ENCODE data around the gene TJP1.
A peak's percentile ranks its signal among the peaks of the same experiment; 100 is the strongest.
"Not testable (repeated sequence)": the region's sequence is repeated elsewhere in the genome, so short reads cannot be mapped to it uniquely, and the experiment has no call there.

The TJP1 gene

DNA sequence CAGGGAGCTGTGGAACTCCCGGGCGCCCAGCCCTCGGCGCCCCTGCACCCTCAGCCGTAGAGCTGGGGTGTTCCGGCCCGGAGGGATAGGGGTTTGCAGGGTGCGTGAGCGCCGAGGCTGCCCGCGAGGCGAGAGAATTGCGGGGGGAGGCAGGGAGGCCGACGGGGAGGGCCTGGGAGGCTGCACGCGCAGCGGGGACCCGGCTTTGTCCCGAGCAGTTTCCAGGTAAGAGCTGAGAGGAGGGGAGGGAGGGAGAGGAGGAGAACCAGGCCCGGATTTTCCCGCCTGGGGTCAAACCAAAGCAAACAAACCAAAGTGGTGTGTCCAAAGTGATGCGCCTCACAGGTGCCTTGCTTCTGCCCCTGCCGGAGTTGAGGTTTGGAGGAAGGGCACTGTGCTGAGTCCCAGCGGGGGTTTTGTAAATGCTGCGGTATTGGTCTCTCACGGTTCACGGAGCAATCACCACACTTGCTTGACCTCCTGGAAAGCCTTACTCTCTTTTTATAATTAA lies 146.4 kb downstream of the TJP1 start:
- no peak for DNase-seq (ENCODE audit: low read depth in 1 of 2, low spot score in 1 of 2)
- in situ Hi-C loops (cut with HindIII; ENCODE audit: low pct_unique_long_range_greater_than_20kb, low sequenced_read_pairs): no loop called here
- TF ChIP-seq JUND (IDR thresholded peaks at IDR 0.05; ENCODE audit: low read depth): no peak

DNA sequence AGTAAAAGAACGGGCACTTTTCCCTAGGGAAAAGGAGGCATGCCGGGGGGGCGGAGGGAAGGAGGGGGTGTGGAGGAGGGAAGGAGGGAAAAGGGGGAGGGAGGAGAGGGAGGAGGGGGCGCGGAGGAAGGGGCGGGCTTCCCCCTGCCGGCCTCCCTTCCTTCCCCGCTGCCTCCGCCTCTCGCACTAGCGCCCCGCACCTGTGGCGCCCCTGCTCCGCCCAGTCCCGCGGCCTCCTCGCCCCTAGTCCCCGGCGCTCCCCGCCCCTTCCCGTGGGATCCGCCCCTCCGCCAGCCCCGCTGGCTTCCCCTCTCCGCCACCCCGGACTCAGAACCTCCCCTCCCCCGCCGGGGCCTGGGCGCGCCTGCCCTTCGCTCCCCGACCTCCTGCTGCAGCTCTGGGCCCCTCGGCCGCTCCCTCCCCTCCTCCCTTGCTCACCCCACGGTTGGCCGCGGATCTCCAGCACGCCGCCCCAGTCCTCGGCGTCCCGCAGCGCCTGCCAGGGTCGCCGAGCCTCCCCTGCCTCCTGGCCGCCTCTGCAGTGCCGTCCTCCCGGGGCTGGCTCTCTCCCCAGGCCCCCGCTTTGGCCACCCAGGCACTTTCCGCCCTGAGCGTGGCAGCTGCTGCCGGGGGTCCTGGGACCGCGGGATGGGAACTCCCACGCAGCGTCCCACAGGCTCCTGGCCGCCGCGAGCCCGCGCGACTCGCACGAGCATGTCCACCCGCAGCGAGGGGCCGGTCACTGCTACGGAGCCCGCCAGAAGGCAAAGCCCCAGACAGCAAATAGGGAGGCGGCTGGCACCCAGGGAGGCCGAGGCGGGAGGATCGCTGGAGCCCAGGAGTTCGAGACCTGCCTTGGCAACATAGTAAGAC lies 147.4 kb downstream of the TJP1 start:
- no peak for TF ChIP-seq JUND (IDR thresholded peaks at IDR 0.05; ENCODE audit: low read depth)
- in situ Hi-C loops (cut with HindIII; ENCODE audit: low pct_unique_long_range_greater_than_20kb, low sequenced_read_pairs): no loop called here
- peak; percentile 41 to 58 for DNase-seq (ENCODE audit: low read depth in 1 of 2, low spot score in 1 of 2)

DNA sequence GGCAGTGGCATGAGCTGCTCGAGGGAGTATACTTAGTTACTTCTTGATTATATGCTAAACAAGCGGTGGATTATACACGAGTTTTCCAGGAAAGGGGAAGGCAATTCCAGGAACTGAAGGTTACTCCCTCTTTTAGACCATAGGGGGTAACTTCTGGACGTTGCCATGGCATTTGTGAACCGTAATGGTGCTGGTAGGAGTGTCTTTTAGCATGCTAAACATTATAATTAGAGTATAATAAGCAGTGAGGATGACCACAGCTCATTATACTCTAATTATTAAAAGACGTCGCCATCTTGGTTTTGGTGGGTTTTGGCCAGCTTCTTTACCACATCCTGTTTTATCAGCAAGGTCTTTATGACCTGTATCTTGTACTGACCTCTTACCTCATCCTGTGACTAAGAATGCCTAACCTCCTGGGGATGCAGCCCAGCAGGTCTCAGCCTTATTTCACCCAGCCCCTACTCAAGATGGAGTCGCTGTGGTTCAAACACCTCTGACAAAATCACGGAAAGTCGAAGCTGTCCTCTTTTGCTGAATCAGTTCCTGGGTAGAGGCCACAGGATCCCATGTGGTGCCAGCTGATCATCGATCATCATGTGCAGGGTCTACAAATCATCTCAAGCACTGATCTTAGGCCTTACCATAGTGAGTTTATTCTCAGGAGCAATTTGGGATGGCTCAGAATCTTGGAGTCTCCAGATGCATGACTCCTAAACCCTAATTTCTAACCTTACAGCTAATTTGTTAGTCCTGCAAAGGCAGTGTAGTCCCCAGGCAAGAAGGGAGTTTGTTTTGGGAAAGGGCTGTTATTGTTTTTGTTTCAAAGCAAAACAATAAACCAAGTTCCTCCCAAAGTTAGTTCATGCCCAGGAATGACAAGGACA lies 149.1 kb downstream of the TJP1 start:
- DNase-seq (ENCODE audit: low read depth in 1 of 2, low spot score in 1 of 2): no peak
- TF ChIP-seq JUND (IDR thresholded peaks at IDR 0.05; ENCODE audit: low read depth): no peak
- in situ Hi-C loops (cut with HindIII; ENCODE audit: low pct_unique_long_range_greater_than_20kb, low sequenced_read_pairs): no loop called here

DNA sequence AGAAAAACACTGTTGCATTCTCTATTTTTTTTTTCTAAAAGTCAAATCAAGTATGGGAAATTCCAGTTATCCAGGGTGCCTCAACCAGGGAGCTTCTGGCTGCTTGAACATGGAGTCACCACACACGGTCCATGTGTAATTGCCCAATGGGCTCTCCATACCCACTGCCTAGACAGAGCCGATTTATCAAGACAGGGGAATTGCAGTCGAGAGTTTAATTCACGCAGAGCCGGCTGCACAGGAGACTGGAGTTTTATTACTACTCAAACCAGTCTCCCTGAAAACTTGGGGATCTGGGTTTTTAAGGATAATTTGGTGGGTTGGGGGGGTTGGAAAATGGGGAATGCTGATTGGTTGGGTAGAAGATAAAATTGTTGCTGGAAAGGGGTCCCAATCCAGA lies 149.8 kb downstream of the TJP1 start:
- no peak for DNase-seq (ENCODE audit: low read depth in 1 of 2, low spot score in 1 of 2)
- in situ Hi-C loops (cut with HindIII; ENCODE audit: low pct_unique_long_range_greater_than_20kb, low sequenced_read_pairs): no loop called here

DNA sequence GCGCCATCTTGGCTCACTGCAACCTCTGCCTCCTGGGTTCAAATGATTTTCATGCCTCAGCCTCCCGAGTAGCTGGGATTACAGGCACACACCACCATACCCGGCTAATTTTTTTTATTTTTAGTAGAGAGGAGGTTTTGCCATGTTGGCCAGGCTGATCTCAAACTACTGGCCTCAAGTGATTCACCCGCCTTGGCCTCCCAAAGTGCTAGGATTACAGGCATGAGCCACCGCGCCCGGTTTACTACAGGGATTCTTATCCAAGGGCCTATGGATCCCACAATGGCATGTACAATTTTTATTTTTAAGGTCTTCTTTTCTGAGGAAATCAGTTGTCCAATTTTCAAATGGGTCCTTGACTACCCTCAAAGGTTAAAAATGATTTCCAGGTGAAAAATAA lies 150.2 kb downstream of the TJP1 start:
- in situ Hi-C loops (cut with HindIII; ENCODE audit: low pct_unique_long_range_greater_than_20kb, low sequenced_read_pairs); DNase-seq (ENCODE audit: low read depth in 1 of 2, low spot score in 1 of 2): not testable (repeated sequence)

More for the DNA sequence above, 149.8 kb downstream of the TJP1 start:
- no peak for TF ChIP-seq JUND (IDR thresholded peaks at IDR 0.05; ENCODE audit: low read depth)

DNA sequence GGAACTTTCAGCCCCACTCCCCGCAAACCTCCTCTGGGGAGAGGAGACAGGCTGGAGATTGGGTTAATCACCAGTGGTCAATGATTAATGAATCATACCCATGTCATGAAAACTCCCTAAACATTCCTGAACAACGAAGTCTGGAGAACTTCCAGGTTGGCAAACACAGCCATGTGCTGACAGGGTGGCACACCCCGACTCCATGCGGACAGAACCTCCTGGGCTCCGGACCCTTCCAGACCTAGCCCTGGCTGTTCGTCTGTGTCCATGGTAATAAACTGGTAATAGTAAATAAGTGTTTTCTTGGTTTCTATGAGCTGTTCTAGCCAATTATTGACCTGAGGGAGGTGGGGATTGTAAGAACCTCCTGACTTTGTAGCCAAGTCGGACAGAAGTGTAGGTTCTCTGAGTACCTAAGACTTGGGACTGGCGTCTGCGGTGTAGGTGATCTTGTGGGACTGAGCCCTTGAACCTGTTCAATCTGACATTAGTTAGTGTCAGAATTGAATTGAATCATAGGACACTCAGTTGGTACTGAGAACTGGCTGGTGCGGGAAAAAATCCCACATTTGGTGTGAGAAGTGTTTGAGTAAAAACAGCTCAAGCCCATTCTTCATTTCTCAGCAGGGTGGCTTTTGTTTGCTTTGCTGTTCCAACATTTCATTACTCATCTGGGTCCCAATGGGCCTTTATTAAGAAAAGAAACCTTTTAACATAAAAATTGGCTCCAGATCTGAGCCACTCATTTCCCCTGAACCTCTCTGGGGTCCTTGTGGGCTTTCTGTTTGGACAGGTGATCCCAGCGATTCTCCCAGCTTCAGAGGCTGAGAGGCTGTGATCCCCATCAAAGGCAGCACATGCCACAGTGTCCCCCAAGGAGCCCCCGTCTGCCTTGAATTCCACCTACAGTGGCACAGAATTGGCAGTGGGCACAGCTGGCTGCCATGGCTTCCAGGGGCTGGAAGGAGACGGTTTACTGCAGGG lies 151.0 kb downstream of the TJP1 start:
- no peak for DNase-seq (ENCODE audit: low read depth in 1 of 2, low spot score in 1 of 2)
- in situ Hi-C loops (cut with HindIII; ENCODE audit: low pct_unique_long_range_greater_than_20kb, low sequenced_read_pairs): no loop called here
- TF ChIP-seq JUND (IDR thresholded peaks at IDR 0.05; ENCODE audit: low read depth): no peak

DNA sequence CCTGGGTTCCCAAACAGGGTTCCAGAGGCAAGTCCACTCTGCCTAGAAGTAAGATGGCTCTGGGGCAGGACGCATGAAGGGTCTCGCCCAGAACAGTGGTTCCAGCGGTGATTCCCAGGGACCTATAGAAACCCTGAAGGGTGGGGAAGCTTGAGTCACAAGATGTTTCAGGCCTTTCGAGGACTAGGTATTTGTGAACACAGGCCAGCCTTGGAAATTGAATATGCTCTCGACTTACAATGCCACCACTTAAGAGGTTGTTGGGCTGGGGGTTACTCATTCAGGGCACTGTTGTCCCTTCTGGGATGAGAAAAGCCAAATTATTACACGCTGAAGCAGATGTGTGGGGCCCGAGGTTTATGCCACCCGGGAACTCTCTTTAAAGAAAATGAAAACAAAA lies 152.0 kb downstream of the TJP1 start:
- in situ Hi-C loops (cut with HindIII; ENCODE audit: low pct_unique_long_range_greater_than_20kb, low sequenced_read_pairs): no loop called here
- TF ChIP-seq JUND (IDR thresholded peaks at IDR 0.05; ENCODE audit: low read depth): no peak
- no peak for DNase-seq (ENCODE audit: low read depth in 1 of 2, low spot score in 1 of 2)

DNA sequence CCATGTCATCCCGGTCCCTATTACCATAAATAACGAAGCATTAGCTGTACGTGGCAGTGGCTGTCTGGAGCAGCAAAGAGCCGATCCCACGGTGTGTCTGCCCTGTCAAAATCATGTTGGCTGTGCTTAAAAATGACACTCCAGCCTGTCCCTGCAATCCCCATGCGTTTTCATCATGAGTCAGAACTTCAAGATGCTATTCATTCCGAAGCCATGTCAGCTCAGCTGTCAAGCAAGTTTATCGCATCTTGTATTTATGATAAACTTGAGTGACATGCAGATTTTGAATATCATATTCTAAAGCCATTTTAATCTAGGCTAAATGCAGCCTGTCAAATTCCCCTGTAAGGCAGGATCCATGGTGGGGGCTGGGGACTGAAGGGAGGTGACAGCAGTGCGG lies 152.4 kb downstream of the TJP1 start:
- no peak for DNase-seq (ENCODE audit: low read depth in 1 of 2, low spot score in 1 of 2)
- in situ Hi-C loops (cut with HindIII; ENCODE audit: low pct_unique_long_range_greater_than_20kb, low sequenced_read_pairs): no loop called here
- no peak for TF ChIP-seq JUND (IDR thresholded peaks at IDR 0.05; ENCODE audit: low read depth)

DNA sequence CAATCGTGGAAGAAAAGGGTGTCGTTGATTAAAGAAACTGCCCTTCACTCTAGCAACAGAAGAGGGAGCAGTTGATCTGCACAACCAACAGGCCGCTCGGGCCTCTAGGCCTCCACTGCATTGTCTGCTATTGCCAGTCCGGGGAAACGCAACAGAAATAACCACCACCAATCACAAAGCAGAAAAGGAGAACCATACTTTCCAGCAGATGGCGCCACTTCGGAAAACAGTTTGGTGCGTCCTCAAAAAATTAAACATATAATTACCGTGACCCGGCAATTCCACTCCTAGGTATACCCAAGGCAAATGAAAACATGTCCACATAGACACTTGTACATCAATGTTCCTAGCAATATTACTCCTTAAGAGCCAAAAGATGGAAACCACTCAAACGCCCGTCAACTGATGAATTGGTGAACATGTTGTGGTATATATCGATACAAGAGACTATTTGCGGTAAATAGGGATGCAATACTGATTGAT lies 154.1 kb downstream of the TJP1 start:
- in situ Hi-C loops (cut with HindIII; ENCODE audit: low pct_unique_long_range_greater_than_20kb, low sequenced_read_pairs): no loop called here
- no peak for TF ChIP-seq JUND (IDR thresholded peaks at IDR 0.05; ENCODE audit: low read depth)
- peak; percentile 51 to 93 for DNase-seq (ENCODE audit: low read depth in 1 of 2, low spot score in 1 of 2)

DNA sequence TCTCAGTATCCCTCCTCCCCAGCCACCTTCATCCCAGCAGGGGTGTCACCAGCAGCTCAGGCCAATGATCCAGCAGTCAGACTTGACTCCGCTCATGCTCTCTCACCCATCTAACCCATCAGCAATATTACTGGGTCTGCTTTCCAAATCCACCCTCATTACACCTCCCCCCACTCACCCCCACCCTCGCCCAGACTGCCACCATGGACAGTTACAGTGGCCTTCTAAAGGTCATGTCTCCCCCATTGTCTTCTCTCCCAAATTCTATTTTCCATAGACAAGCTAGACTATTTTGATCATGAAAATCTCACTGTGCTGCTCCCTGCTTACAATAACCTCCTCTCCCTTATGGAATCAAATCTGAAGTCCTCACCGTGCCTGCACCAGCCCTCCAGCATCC lies 156.0 kb downstream of the TJP1 start:
- in situ Hi-C loops (cut with HindIII; ENCODE audit: low pct_unique_long_range_greater_than_20kb, low sequenced_read_pairs): no loop called here
- TF ChIP-seq JUND (IDR thresholded peaks at IDR 0.05; ENCODE audit: low read depth): no peak
- no peak for DNase-seq (ENCODE audit: low read depth in 1 of 2, low spot score in 1 of 2)

DNA sequence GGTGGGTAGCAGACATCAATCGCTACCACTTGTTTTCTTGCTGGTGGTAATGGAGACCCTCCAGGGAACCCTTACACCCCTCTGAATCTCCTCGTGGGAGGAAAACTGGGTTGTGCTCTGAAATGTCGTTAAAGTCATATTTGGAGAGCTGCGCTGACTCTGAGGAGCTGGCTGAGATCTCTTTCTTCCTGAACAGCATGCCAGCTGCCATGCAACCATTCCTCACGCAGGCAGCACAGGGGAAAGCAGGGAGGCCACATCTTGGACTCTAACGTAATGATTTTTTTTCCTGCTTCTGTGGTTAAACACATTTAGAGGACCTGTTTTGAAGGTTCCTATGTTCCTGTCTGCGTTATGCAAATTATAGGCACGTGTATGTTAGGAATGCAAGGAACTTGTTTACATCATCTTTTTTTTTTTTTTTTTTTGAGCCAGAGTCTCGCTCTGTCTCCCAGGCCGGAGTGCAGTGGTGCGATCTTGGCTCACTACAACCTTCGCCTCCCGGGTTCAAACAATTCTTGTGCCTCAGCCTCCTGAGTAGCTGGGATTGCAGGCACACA lies 156.7 kb downstream of the TJP1 start:
- TF ChIP-seq JUND (IDR thresholded peaks at IDR 0.05; ENCODE audit: low read depth): no peak
- DNase-seq (ENCODE audit: low read depth in 1 of 2, low spot score in 1 of 2): no peak
- in situ Hi-C loops (cut with HindIII; ENCODE audit: low pct_unique_long_range_greater_than_20kb, low sequenced_read_pairs): no loop called here
